Ascending aorta (tissue), 2 donors: ENCODE results near the gene TMEM163. TPM values are rescaled to one million over a fixed set of nuclear protein-coding genes. Genes with fewer than 3 reads are reported as not detected.

Experiments
- DNase-seq, 2 donors: peaks; one replicate each; pipeline ENCODE4 v3.0.0-alpha.2; 2019; ENCODE audit warnings: low spot score in 2 of 2
- H3K27ac ChIP-seq, 2 donors: fragments of 200-600 bp; sonication (generic); one replicate each; pipeline ENCODE4 v1.5.1; 2016 to 2017; ENCODE audit warnings: mild to moderate bottlenecking in 1 of 2
- H3K27me3 ChIP-seq: fragments of 200-600 bp; sonication (generic); one replicate; pipeline ENCODE4 v1.5.1; 2017
- H3K36me3 ChIP-seq, 2 donors: fragments of 200-600 bp; sonication (generic); one replicate each; pipeline ENCODE4 v1.5.1; 2016
- H3K4me1 ChIP-seq, 2 donors: fragments of 200-600 bp; sonication (generic); one replicate each; pipeline ENCODE4 v1.5.1; 2016 to 2017; ENCODE audit warnings: mild to moderate bottlenecking in 1 of 2
- H3K4me3 ChIP-seq, 2 donors: fragments of 200-600 bp; sonication (generic); one replicate each; pipeline ENCODE4 v1.5.1; 2016 to 2017; ENCODE audit warnings: mild to moderate bottlenecking in 1 of 2
- H3K9me3 ChIP-seq, 2 donors: fragments of 200-600 bp; sonication (generic); one replicate each; pipeline ENCODE4 v1.5.1; 2016
- CTCF ChIP-seq, 3 experiments: fragments of 200-600 bp in 2 of 3; fragments of 450-650 bp in 1 of 3; sonication (generic) in 2 of 3; IDR thresholded peaks; one replicate each; pipeline ENCODE4 v1.5.1; 2016 to 2019; ENCODE audit warnings: antibody characterized with exemption in 3 of 3, mild to moderate bottlenecking in 1 of 3, moderate library complexity in 1 of 3
- intact Hi-C: fragments of 100-400 bp; cut with DNase I; formaldehyde crosslinking; loops from one replicate; pipeline ENCODE4 v1.15.1; 2023
- total RNA-seq: library from RNA; depleted of rRNA; stranded (reverse); fragments of >200 nt; gene quantifications from one replicate; pipeline ENCODE4 v1.1.0, GENCODE V29; 2016

TMEM163 gene
- total RNA-seq, 1 donor from 2014 or later, result not detected

GRCh38 chr2:134581877-134582546, 136.8 kb downstream of the TMEM163 start:
- H3K9me3 ChIP-seq, result no peaks in the 10 kb centered on the region
- no peaks in the 10 kb centered on the region for H3K36me3 ChIP-seq
- H3K27me3 ChIP-seq, result no peaks in the 10 kb centered on the region
- H3K4me3 ChIP-seq, result no peak overlapping the region
- DNase-seq, result no peak
- TF ChIP-seq CTCF (IDR thresholded peaks at IDR 0.05), result no peak
- no peaks in the 10 kb centered on the region for H3K4me1 ChIP-seq
- intact Hi-C loops, result no loop called here
- H3K27ac ChIP-seq, result no peak overlapping the region

- H3K9me3 ChIP-seq, result no peaks in the 10 kb centered on the region
- no peaks in the 10 kb centered on the region for H3K27me3 ChIP-seq
- no peaks in the 10 kb centered on the region for H3K36me3 ChIP-seq
- TF ChIP-seq CTCF (IDR thresholded peaks at IDR 0.05), result no peak
- no peak for DNase-seq
- no peak overlapping the region for H3K4me3 ChIP-seq
- intact Hi-C loops, result no loop called here
- H3K27ac ChIP-seq, result no peak overlapping the region
- H3K4me1 ChIP-seq, result no peaks in the 10 kb centered on the region
Observed at GRCh38 chr2:134578316-134578715, 140.5 kb downstream of the TMEM163 start.

GRCh38 chr2:134576478-134576877, 142.3 kb downstream of the TMEM163 start:
- H3K27me3 ChIP-seq, result no peaks in the 10 kb centered on the region
- no peaks in the 10 kb centered on the region for H3K4me1 ChIP-seq
- TF ChIP-seq CTCF (IDR thresholded peaks at IDR 0.05), result no peak
- H3K9me3 ChIP-seq, result no peaks in the 10 kb centered on the region
- no peaks in the 10 kb centered on the region for H3K36me3 ChIP-seq
- H3K4me3 ChIP-seq, result no peak overlapping the region
- intact Hi-C loops, result no loop called here
- H3K27ac ChIP-seq, result no peak overlapping the region
- DNase-seq, result no peak

- intact Hi-C loops, result no loop called here
- H3K4me1 ChIP-seq, result no peaks in the 10 kb centered on the region
- H3K4me3 ChIP-seq, result no peak overlapping the region
- no peak for TF ChIP-seq CTCF (IDR thresholded peaks at IDR 0.05)
- H3K9me3 ChIP-seq, result no peaks in the 10 kb centered on the region
- H3K27ac ChIP-seq, result no peak overlapping the region
- no peaks in the 10 kb centered on the region for H3K36me3 ChIP-seq
- H3K27me3 ChIP-seq, result no peaks in the 10 kb centered on the region
- no peak for DNase-seq
Observed at GRCh38 chr2:134575888-134576287, 142.9 kb downstream of the TMEM163 start.

- no peaks in the 10 kb centered on the region for H3K9me3 ChIP-seq
- intact Hi-C loops, result no loop called here
- no peak overlapping the region for H3K27ac ChIP-seq
- no peak overlapping the region for H3K4me3 ChIP-seq
- H3K27me3 ChIP-seq, result no peaks in the 10 kb centered on the region
- TF ChIP-seq CTCF (IDR thresholded peaks at IDR 0.05), result no peak
- H3K4me1 ChIP-seq, result no peaks in the 10 kb centered on the region
- no peak for DNase-seq
- no peaks in the 10 kb centered on the region for H3K36me3 ChIP-seq
Observed at GRCh38 chr2:134574611-134575330, 144.0 kb downstream of the TMEM163 start.
